RWPE2 (cell line): Measurements from ENCODE around the gene OSGIN1.
A peak's percentile ranks its signal among the peaks of the same experiment; 100 is the strongest.

Experiments
- ATAC-seq: fragments of 200-7000 bp; cut with Tn5 transposase; 3 replicates; pipeline ENCODE4 v1.9.1; 2021; ENCODE audit warnings: low read depth
- DNase-seq: peaks from one replicate; pipeline ENCODE4 v3.0.0-alpha.2; 2020; ENCODE audit warnings: low spot score
- H3K27ac ChIP-seq: fragments of 450-650 bp; 2 replicates; pipeline ENCODE4 v1.5.1; 2017; ENCODE audit warnings: mild to moderate bottlenecking; ENCODE audit not compliant: poor library complexity, severe bottlenecking
- H3K27me3 ChIP-seq: fragments of 250-450 bp; sonication (Bioruptor Pico); 2 replicates; pipeline ENCODE4 v1.5.1; 2021; ENCODE audit warnings: mild to moderate bottlenecking, moderate library complexity; ENCODE audit not compliant: insufficient read depth, poor library complexity, severe bottlenecking
- H3K36me3 ChIP-seq: fragments of 250-450 bp; sonication (Bioruptor Pico); 2 replicates; pipeline ENCODE4 v1.5.1; 2020; ENCODE audit warnings: low read depth, mild to moderate bottlenecking, moderate library complexity
- H3K4me1 ChIP-seq: fragments of 250-450 bp; sonication (Bioruptor Pico); 2 replicates; pipeline ENCODE4 v1.5.1; 2021; ENCODE audit warnings: mild to moderate bottlenecking, moderate library complexity; ENCODE audit not compliant: insufficient read depth, poor library complexity, severe bottlenecking
- H3K4me3 ChIP-seq: fragments of 250-450 bp; sonication (Bioruptor Pico); 2 replicates; pipeline ENCODE4 v1.5.1; 2021; ENCODE audit warnings: mild to moderate bottlenecking, moderate library complexity; ENCODE audit not compliant: severe bottlenecking
- H3K9me3 ChIP-seq: fragments of 250-450 bp; sonication (Bioruptor Pico); 2 replicates; pipeline ENCODE4 v1.5.1; 2021; ENCODE audit warnings: mild to moderate bottlenecking, moderate library complexity; ENCODE audit not compliant: severe bottlenecking
- CTCF ChIP-seq: fragments of 450-650 bp; IDR thresholded peaks from one replicate; pipeline ENCODE4 v1.5.1; 2017; ENCODE audit warnings: mild to moderate bottlenecking, moderate library complexity; ENCODE audit not compliant: poor library complexity, severe bottlenecking

The OSGIN1 gene

GRCh38 chr16:83925957-83926725 lies 26.9 kb upstream of the OSGIN1 start:
- no peak overlapping the region for H3K27ac ChIP-seq
- H3K4me1 ChIP-seq, result peaks cover 22% of the 10 kb centered on the region
- no peaks in the 10 kb centered on the region for H3K9me3 ChIP-seq
- H3K36me3 ChIP-seq, result no peaks in the 10 kb centered on the region
- ATAC-seq, result no peak
- DNase-seq, result no peak
- H3K4me3 ChIP-seq, result no peak overlapping the region
- no peak for TF ChIP-seq CTCF
- no peaks in the 10 kb centered on the region for H3K27me3 ChIP-seq

- DNase-seq, result peak; percentile 78
- H3K27me3 ChIP-seq, result no peaks in the 10 kb centered on the region
- no peaks in the 10 kb centered on the region for H3K9me3 ChIP-seq
- H3K4me1 ChIP-seq, result peaks cover 22% of the 10 kb centered on the region
- H3K36me3 ChIP-seq, result no peaks in the 10 kb centered on the region
- TF ChIP-seq CTCF, result peak; percentile 98
- peak overlapping the region; percentile 18 for H3K4me3 ChIP-seq
- ATAC-seq, result peak; percentile 80
- peak overlapping the region; percentile 60 for H3K27ac ChIP-seq
Observed at GRCh38 chr16:83926726-83927397, 26.2 kb upstream of the OSGIN1 start.

GRCh38 chr16:83928341-83929055 lies 24.5 kb upstream of the OSGIN1 start:
- Histone ChIP-seq H3K36me3 (no peaks in the 10 kb centered on the region), H3K9me3 (no peaks in the 10 kb centered on the region), H3K4me1 (peaks cover 22% of the 10 kb centered on the region), H3K4me3 (no peak overlapping the region), H3K27ac (peak overlapping the region; percentile 60), H3K27me3 (no peaks in the 10 kb centered on the region)
- DNase-seq (peak; percentile 74), ATAC-seq (peak; percentile 68)
- TF ChIP-seq CTCF, result no peak

- Histone ChIP-seq H3K9me3 (no peaks in the 10 kb centered on the region), H3K27ac (no peak overlapping the region), H3K4me1 (peaks cover 22% of the 10 kb centered on the region), H3K27me3 (no peaks in the 10 kb centered on the region), H3K36me3 (no peaks in the 10 kb centered on the region), H3K4me3 (no peak overlapping the region)
- no peak for TF ChIP-seq CTCF
- ATAC-seq, result no peak
- DNase-seq, result no peak
Observed at GRCh38 chr16:83929811-83930555, 23.1 kb upstream of the OSGIN1 start.
